Measurements from ENCODE around the gene LMBR1.

- TF ChIP-seq CTCF (IDR thresholded peaks at IDR 0.05) (no peak), POLR2A (IDR thresholded peaks at IDR 0.05) (no peak)
Observed at GRCh38 chr7:156739596-156739995, 153.4 kb downstream of the LMBR1 start.

Data from esophagus squamous epithelium (tissue), 4 donors.